D721Med (cell line): ENCODE measurements around the gene MCRIP1.
"Not testable (repeated sequence)": the region's sequence is repeated elsewhere in the genome, so short reads cannot be mapped to it uniquely, and the experiment has no call there.

ENCODE experiments used
- DNase-seq: peaks from one replicate; pipeline ENCODE4 v3.0.0; 2011; ENCODE audit warnings: low spot score; ENCODE audit not compliant: insufficient read length
- FAIRE-seq: peaks from 2 replicates; lab custom pipeline; 2011; peaks lifted over from hg19 to GRCh38; lab: Jason Lieb, UNC
- TF ChIP-seq, protein P1 (sequence below): IDR thresholded peaks from 2 replicates; pipeline ENCODE4 v1.5.1; 2012; ENCODE audit warnings: mild to moderate bottlenecking, control low read depth; ENCODE audit not compliant: insufficient read depth; ENCODE audit errors: missing control alignments

Gene MCRIP1

DNA sequence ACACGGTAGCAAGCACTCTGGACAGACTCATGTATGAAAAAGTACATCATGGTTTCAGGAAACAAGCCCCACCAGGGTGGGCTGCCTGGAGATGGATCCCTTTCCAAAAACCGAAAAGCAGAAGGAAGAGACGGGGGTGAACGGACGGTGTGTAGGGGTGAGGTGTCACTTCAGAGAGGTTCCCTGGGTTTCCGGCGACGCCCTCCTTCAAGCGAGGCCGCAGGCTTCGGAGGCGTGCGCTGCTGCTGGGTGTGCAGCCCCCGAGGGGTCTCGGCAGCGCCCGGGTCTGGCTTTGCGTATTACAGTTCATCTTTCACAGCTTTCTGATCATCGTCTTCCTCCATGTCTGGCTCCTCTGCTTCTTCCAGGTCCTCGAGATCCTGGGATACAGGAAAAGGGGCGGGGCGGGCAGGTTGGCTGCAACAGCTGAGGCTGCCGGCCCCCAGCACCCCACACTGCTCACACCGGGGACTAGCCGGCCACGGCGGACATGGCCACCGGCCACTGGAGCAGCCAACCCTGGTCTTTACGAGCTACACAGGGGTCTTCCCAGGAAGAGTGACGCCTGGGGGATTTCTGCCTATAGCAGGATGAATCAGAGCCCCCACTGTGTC lies 10.7 kb upstream of the MCRIP1 start:
- FAIRE-seq (no peak), DNase-seq (no peak)
- TF ChIP-seq, protein P1, sequence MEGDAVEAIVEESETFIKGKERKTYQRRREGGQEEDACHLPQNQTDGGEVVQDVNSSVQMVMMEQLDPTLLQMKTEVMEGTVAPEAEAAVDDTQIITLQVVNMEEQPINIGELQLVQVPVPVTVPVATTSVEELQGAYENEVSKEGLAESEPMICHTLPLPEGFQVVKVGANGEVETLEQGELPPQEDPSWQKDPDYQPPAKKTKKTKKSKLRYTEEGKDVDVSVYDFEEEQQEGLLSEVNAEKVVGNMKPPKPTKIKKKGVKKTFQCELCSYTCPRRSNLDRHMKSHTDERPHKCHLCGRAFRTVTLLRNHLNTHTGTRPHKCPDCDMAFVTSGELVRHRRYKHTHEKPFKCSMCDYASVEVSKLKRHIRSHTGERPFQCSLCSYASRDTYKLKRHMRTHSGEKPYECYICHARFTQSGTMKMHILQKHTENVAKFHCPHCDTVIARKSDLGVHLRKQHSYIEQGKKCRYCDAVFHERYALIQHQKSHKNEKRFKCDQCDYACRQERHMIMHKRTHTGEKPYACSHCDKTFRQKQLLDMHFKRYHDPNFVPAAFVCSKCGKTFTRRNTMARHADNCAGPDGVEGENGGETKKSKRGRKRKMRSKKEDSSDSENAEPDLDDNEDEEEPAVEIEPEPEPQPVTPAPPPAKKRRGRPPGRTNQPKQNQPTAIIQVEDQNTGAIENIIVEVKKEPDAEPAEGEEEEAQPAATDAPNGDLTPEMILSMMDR = no peak

DNA sequence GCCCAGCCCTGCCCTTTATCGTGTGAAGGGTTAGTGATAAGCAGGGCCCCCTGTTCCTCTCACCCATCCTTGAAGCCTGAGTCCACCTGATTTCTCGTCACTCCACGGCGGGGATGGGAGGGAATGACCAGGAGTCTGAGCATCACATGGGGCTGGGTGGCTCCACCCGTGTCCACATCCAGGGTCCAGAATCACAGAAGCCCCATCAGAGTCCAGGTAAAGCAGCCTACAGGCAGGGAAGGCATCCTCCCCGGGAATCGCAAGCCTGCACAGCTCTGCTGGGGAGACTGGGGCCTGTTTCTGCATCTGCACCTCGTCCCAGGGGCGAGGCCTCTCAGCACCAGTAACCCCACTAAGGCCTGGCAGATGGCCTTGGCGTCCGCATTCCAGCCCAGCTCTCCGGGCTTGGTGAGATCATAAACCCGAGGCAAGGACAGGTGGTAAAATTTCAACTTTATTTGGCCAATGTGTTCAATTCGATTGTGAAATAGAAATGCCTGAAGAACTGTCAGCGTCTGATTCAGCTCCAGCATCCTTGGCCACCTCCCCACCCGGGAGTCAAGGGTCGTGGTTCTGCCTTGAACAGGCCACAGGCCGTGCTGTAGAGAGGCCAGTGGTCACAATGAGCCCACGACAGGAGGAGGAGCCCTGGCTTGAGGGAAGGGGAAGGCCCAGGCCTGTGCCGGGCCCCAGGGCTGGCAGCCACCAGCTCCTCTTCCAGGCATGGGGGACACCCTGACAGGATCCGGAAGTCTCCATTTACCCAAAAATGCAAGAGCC lies 9.8 kb upstream of the MCRIP1 start:
- DNase-seq (no peak), FAIRE-seq (no peak)
- TF ChIP-seq, protein P1 = no peak

DNA sequence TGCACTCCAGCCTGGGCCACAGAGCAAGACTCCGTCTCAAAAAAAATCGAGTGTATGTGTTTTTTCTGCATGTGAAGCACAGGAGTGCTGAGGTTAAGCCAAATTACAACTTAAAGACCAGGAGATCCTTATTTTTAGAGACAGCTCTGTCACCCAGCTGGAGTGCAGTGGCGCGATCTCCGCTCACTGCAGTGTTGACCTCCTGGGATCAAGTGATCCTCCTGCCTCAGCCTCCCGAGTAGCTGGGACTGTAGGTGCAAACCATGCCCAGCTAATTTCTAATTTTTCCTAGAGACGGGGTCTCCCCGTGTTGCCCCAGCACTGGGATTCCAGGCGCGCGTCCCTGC lies 9.3 kb upstream of the MCRIP1 start:
- DNase-seq = no peak

DNA sequence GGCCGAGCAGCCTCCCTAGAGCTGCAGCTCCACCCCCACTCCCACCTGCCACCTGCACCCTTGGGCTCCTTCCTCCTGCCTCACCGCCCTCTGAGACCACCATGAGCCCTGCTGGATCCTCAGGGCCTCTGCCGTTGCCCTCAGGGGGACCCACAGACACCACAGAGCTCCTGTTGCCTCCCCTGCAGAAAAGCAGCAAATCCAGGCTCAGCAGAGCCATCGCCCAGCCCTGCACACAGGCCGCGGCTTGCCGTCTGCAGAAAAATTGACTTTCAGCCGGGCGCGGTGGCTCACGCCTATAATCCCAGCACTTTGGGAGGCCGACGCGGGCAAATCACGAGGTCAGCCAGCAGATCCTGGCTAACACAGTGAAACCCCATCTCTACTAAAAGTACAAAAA lies 8.8 kb upstream of the MCRIP1 start:
- DNase-seq (no peak), FAIRE-seq (no peak)
- TF ChIP-seq, protein P1 = no peak

More for the DNA sequence above, 9.3 kb upstream of the MCRIP1 start:
- TF ChIP-seq, protein P1 = no peak
- FAIRE-seq = no peak

DNA sequence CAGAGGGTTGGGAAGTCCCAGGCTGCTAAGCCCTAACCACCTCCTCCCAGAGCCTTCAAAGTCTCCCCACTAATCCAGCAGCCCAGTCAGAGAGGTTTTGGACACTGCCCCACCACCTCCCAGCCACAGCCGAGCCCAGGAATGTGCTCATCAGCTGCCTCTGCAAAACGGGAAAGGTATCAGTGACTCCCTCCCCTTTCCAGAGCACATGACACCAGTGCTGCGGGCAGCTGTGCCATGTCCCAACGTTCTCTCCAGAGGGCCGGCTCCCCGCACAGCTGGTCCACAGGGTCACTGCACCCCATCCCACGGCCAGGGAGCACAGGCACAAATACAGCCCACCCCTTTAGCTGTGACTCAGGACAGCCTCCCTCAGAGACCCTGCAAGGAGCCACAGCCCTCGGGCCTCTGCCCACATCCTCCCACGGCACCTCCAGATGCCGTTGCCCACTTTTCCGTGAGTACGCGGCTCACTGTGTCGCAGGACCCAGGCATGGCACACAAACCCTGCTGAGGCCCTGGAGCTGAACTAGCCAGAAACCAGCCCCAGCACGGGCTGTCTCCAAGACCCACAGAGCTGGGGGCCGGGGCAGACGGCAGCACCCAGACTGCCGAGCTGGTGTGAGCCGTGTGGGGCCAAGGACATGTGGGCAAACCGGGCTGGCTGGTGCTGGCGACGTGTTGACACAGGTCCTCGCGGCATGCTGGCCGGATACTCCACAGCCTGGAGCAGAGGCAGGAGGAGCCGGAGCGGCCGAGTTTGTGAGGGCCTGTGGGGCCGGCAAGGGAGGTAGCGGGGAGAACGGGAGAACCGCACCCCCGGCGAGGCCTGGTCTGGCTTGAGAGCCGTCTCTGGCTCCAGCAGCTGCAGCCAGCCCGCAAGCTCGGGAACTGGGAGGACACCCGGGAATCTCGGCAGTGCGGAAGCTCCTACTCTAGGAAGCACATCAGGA lies 8.0 kb upstream of the MCRIP1 start:
- TF ChIP-seq, protein P1 = no peak
- FAIRE-seq = no peak
- no peak for DNase-seq

DNA sequence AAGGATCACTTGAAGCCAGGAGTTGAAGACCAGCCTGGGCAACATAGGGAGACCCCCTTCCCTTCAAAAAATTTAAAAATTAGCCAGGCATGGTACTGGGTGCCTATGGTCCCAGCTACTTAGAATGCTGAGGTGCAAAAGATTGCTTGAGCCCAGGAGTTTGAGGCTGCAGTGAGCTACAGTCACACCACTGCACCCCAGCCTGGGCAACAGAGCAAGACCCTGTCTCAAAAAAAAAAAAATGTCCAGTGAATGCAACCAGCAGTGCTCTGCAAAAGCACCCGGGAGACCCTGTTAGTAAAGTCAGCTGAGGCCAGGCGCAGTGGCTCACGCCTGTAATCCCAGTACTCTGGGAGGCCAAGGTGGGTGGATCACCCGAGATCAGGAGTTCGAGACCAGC lies 7.0 kb upstream of the MCRIP1 start:
- not testable (repeated sequence) for DNase-seq, FAIRE-seq

DNA sequence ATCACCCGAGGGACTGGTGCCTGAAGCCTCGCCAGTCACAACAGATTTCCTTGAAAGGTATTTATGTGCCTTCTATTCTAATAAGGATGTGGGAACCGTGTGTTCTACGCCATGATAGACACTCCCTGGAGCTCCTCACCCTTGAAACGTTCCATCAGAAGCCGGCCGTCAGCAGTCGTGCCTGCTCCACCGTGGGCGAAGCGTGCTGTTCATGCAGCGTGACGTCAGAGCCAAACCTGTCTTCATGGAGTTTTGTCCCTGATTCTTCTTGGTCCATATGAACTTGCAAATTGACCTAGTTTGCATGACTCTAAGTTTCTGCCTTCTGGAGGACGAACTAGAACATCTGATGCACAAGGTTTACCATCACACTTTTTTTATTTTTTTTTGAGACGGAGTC lies 6.2 kb upstream of the MCRIP1 start:
- no peak for FAIRE-seq

More for the DNA sequence above, 6.2 kb upstream of the MCRIP1 start:
- no peak for DNase-seq
- TF ChIP-seq, protein P1 = no peak
